A549 (cell line): ENCODE data around the gene ACAN. TPM values are rescaled to one million over a fixed set of nuclear protein-coding genes. Genes with fewer than 3 reads are reported as not detected.

Experiments used
- ATAC-seq, 2 experiments: fragments of 200-7000 bp in 1 of 2; fragments of >200 bp in 1 of 2; cut with Nextera tagmentation in 1 of 2; cut with Tn5 transposase in 1 of 2; 3 replicates each; pipeline versions ENCODE4 v1.8.0 to v1.9.1; 2018 to 2020; ENCODE audit warnings: mild to moderate bottlenecking in 1 of 2, moderate library complexity in 1 of 2
- CTCF ChIA-PET: fragments of 300-600 bp; sonication (Branson Sonifier 250); formaldehyde crosslinking; extraction: SDS; loops from one replicate; lab custom pipeline; 2021; ENCODE audit warnings: antibody characterized with exemption, inconsistent platforms; lab: Yijun Ruan, JAX
- POLR2A ChIA-PET: fragments of 350-600 bp; formaldehyde crosslinking; extraction: SDS; loops from one replicate; lab custom pipeline; 2021; ENCODE audit warnings: antibody characterized with exemption, inconsistent platforms; lab: Yijun Ruan, JAX
- DNase-seq, 2 experiments: peaks; one replicate each; pipeline versions ENCODE4 v3.0.0 to v3.0.0-alpha.2; 2011 to 2016; ENCODE audit warnings: low read depth in 1 of 2, low spot score in 1 of 2
- FAIRE-seq: peaks from 2 replicates; lab custom pipeline; 2011; peaks lifted over from hg19 to GRCh38; lab: Jason Lieb, UNC
- H3K27ac ChIP-seq, 2 experiments: fragments of >200 bp; sonication (Bioruptor Twin); formaldehyde crosslinking; 3 replicates each; pipeline ENCODE4 v1.5.1; 2016 to 2017
- H3K4me1 ChIP-seq: fragments of >200 bp; sonication (Bioruptor Twin); formaldehyde crosslinking; 3 replicates; pipeline ENCODE4 v1.6.1; 2016
- H3K4me2 ChIP-seq: fragments of >200 bp; sonication (Bioruptor Twin); formaldehyde crosslinking; 3 replicates; pipeline ENCODE4 v1.6.1; 2016
- H3K4me3 ChIP-seq: fragments of >200 bp; sonication (Bioruptor Twin); formaldehyde crosslinking; 3 replicates; pipeline ENCODE4 v1.5.1; 2016
- H3K9me3 ChIP-seq: fragments of >200 bp; sonication (Bioruptor Twin); formaldehyde crosslinking; 3 replicates; pipeline ENCODE4 v1.6.1; 2016
- BHLHE40 ChIP-seq: IDR thresholded peaks from 2 replicates; pipeline ENCODE4 v1.6.1; 2012; ENCODE audit warnings: low read depth, low read length, inconsistent platforms
- CBX2 ChIP-seq: fragments of 200-600 bp; sonication (generic); IDR thresholded peaks from 2 replicates; pipeline ENCODE4 v1.6.1; 2016; ENCODE audit warnings: low read depth, mild to moderate bottlenecking, borderline replicate concordance
- CEBPB ChIP-seq, 2 experiments: fragments of >200 bp in 1 of 2; sonication (Bioruptor Twin) in 1 of 2; formaldehyde crosslinking in 1 of 2; IDR thresholded peaks; 2 replicates each; pipeline ENCODE4 v1.6.1; 2012 to 2016
- EHF ChIP-seq: fragments of 250-450 bp; sonication (Bioruptor Pico); IDR thresholded peaks from 2 replicates; pipeline ENCODE4 v1.5.0; 2020; ENCODE audit warnings: mild to moderate bottlenecking
- EHMT2 ChIP-seq: fragments of 200-600 bp; sonication (generic); IDR thresholded peaks from 2 replicates; pipeline ENCODE4 v1.6.1; 2016; ENCODE audit warnings: antibody characterized with exemption, low read depth, mild to moderate bottlenecking, moderate library complexity
- EP300 ChIP-seq, 2 experiments: fragments of >200 bp; sonication (Bioruptor Twin); formaldehyde crosslinking; IDR thresholded peaks; 2 replicates in 1 of 2; 3 replicates in 1 of 2; pipeline ENCODE4 v1.6.1; 2016 to 2017
- HOXA7 ChIP-seq: fragments of 250-450 bp; sonication (Bioruptor Pico); IDR thresholded peaks from 2 replicates; pipeline ENCODE4 v1.5.0; 2020; ENCODE audit warnings: mild to moderate bottlenecking, moderate library complexity
- JUN ChIP-seq, 2 experiments: fragments of >200 bp; sonication (Bioruptor Twin); formaldehyde crosslinking; IDR thresholded peaks; 2 replicates in 1 of 2; 3 replicates in 1 of 2; pipeline ENCODE4 v1.6.1; 2016 to 2017
- MAFK ChIP-seq: fragments of 450-650 bp; IDR thresholded peaks from 2 replicates; pipeline ENCODE4 v1.6.1; 2014; ENCODE audit not compliant: partially characterized antibody
- MAZ ChIP-seq: fragments of 150-350 bp; IDR thresholded peaks from 2 replicates; pipeline ENCODE4 v1.6.1; 2014; ENCODE audit warnings: antibody characterized with exemption, low read depth, low read length, borderline replicate concordance
- RAD21 ChIP-seq, 2 experiments: fragments of >200 bp in 1 of 2; sonication (Bioruptor Twin) in 1 of 2; formaldehyde crosslinking in 1 of 2; IDR thresholded peaks in 1 of 2; conservative IDR thresholded peaks in 1 of 2; 2 replicates in 1 of 2; 3 replicates in 1 of 2; pipeline ENCODE4 v1.6.1; 2012 to 2018; ENCODE audit warnings: inconsistent platforms in 1 of 2
- RARB ChIP-seq: fragments of 250-450 bp; sonication (Bioruptor Pico); IDR thresholded peaks from 2 replicates; pipeline ENCODE4 v1.8.0; 2021; ENCODE audit warnings: mild to moderate bottlenecking, moderate library complexity
- RCOR1 ChIP-seq: fragments of 150-350 bp; IDR thresholded peaks from 2 replicates; pipeline ENCODE4 v1.6.1; 2014; ENCODE audit warnings: antibody characterized with exemption, low read length, low read depth
- RNF2 ChIP-seq: fragments of 200-600 bp; sonication (generic); IDR thresholded peaks from 2 replicates; pipeline ENCODE4 v1.6.1; 2016; ENCODE audit warnings: low read depth, mild to moderate bottlenecking, antibody characterized with exemption, moderate library complexity, borderline replicate concordance
- SMC3 ChIP-seq: fragments of >200 bp; sonication (Bioruptor Twin); formaldehyde crosslinking; IDR thresholded peaks from 3 replicates; pipeline ENCODE4 v1.6.1; 2018; ENCODE audit warnings: inconsistent platforms
- TFCP2L1 ChIP-seq: fragments of 250-450 bp; sonication (Bioruptor Pico); IDR thresholded peaks from 2 replicates; pipeline ENCODE4 v1.5.0; 2021; ENCODE audit warnings: mild to moderate bottlenecking
- ZC3H11A ChIP-seq: fragments of 450-650 bp; IDR thresholded peaks from 2 replicates; pipeline ENCODE4 v1.6.1; 2014; ENCODE audit warnings: antibody characterized with exemption, mild to moderate bottlenecking
- WGBS: methylation state at CpG from one replicate; pipeline ENCODE4 v1.1.6; 2017; ENCODE audit errors: missing lambda C conversion rate; 5-methylcytosine and 5-hydroxymethylcytosine counted together
- polyA plus RNA-seq, 4 experiments: library from polyadenylated mRNA; depleted of rRNA in 3 of 4; stranded (reverse); fragments of >200 nt; fragmentation: RNase III in 1 of 4; extraction: RNeasy Plus Mini Kit Qiagen cat#74134 plus additional on column Dnase treatment in 1 of 4; gene quantifications; 2 replicates in 3 of 4; 3 replicates in 1 of 4; pipeline ENCODE4 v1.2.3, GENCODE V29; 2011 to 2017
- TF ChIP-seq, protein P1 (sequence below): fragments of >200 bp; sonication (Bioruptor Twin); formaldehyde crosslinking; IDR thresholded peaks from 3 replicates; pipeline ENCODE4 v1.5.1; 2016
- TF ChIP-seq, protein P2 (sequence below): fragments of 450-650 bp; IDR thresholded peaks from 2 replicates; pipeline ENCODE4 v1.6.1; 2014; ENCODE audit warnings: antibody characterized with exemption
- TF ChIP-seq, protein P3 (sequence below): fragments of 150-350 bp; IDR thresholded peaks from 2 replicates; pipeline ENCODE4 v1.6.1; 2014; ENCODE audit warnings: low read depth, mild to moderate bottlenecking, low read length

Gene ACAN
- polyA plus RNA-seq, 2 of the 4 experiments (the other 2 are of a cell fraction): 0.01 TPM; not detected in 1

DNA sequence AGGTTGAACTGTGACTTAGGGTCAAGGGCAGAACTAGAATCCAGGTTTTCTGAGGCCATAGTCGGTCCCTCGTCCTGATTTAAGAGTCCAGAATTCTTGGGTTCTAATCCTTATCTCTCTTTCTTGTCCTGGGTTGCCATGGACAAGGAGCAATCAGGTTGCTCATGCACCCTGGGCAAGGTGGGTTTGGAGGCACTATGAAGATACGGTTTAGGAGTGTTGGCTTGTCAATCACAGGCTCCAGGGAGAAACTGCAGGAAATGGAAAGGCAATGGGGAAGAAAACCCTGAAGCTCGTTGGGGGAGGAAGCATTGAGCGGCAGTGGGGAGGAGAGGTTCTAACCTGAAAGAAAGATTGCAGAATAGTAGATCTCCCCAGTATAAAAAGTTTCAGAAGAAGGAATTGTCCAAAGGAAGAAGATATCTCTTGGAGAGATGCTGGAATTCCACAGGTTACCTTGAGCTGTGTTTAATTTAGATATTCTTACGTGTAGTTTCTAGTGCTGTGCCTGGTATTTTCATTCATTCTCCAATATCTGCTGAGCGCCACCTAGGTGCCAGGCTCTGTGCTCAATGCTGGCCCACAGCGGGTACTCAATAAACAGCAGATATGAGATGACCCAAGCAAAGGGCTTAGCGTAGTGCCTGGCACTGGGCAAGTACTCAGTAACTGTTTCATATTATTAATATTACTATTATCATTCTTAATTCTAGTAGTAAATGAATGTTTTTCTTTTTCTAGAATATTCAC, 2.0 kb downstream of the ACAN start:
- FAIRE-seq: no peak
- DNase-seq: no peak

DNA sequence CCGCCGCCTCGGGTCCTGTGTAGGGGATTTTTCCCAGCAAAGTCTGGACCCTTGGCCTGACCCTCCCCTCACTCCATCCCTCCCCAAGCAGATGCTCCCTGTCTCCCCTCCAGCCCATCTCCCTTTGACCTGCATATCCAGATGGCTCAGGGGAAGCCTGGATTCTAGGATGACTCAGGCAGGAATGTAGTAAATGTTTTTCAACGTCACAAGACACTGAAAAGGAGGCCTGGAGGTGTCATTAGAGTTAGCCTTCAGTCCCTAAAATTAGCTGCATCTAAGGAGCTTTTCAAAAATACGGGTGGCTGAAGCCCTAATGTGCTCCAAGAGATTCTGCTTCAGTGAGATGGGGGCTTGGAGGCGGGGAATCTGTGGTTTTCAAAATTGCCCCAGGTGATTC, 7.2 kb downstream of the ACAN start:
- Histone ChIP-seq H3K9me3 (no peaks in the 10 kb centered on the region), H3K4me3 (no peak overlapping the region), H3K27ac (no peak overlapping the region), H3K4me2 (no peak overlapping the region), H3K4me1 (peaks cover 4% of the 10 kb centered on the region; the same call in 1 of the 3 replicates)
- no peak for FAIRE-seq
- no peak for TF ChIP-seq MAFK
- ChIA-PET CTCF (no interaction called here), POLR2A (no interaction called here)
- no peak for DNase-seq
- peak in 1 of 2 experiments; percentile 50; a peak in 3 of 6 replicates for ATAC-seq
- 48% methylated on average over 6 of the region's 6 CpGs for WGBS

More for the DNA sequence above, 2.0 kb downstream of the ACAN start:
- ATAC-seq: peak in 1 of 2 experiments; percentile 23; a peak in 2 of 6 replicates
- TF ChIP-seq, protein P1, sequence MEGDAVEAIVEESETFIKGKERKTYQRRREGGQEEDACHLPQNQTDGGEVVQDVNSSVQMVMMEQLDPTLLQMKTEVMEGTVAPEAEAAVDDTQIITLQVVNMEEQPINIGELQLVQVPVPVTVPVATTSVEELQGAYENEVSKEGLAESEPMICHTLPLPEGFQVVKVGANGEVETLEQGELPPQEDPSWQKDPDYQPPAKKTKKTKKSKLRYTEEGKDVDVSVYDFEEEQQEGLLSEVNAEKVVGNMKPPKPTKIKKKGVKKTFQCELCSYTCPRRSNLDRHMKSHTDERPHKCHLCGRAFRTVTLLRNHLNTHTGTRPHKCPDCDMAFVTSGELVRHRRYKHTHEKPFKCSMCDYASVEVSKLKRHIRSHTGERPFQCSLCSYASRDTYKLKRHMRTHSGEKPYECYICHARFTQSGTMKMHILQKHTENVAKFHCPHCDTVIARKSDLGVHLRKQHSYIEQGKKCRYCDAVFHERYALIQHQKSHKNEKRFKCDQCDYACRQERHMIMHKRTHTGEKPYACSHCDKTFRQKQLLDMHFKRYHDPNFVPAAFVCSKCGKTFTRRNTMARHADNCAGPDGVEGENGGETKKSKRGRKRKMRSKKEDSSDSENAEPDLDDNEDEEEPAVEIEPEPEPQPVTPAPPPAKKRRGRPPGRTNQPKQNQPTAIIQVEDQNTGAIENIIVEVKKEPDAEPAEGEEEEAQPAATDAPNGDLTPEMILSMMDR: peak; percentile 35
- peak in 1 of 2 experiments; percentile 43; a peak in 2 of 5 replicates for TF ChIP-seq RAD21 (conservative IDR thresholded peaks at IDR 0.05 in 1 of 2, IDR thresholded peaks at IDR 0.05 in 1 of 2)
- no peak for TF ChIP-seq RARB (CRISPR knock-in tag)
- H3K9me3 ChIP-seq: no peaks in the 10 kb centered on the region
- no peak overlapping the region for H3K27ac ChIP-seq
- CTCF ChIA-PET: interaction anchor here (0.6 to 2.1 kb wide), 8 partner anchors 10 to 148 kb away, joined by 3 to 8 read pairs (median 4); no protein-coding TSS in a partner anchor
- POLR2A ChIA-PET: no interaction called here
- no peak overlapping the region for H3K4me2 ChIP-seq
- H3K4me1 ChIP-seq: peaks cover 6% of the 10 kb centered on the region; the same call in 1 of the 3 replicates
- WGBS: 9% methylated on average over 9 of the region's 9 CpGs
- H3K4me3 ChIP-seq: no peak overlapping the region

DNA sequence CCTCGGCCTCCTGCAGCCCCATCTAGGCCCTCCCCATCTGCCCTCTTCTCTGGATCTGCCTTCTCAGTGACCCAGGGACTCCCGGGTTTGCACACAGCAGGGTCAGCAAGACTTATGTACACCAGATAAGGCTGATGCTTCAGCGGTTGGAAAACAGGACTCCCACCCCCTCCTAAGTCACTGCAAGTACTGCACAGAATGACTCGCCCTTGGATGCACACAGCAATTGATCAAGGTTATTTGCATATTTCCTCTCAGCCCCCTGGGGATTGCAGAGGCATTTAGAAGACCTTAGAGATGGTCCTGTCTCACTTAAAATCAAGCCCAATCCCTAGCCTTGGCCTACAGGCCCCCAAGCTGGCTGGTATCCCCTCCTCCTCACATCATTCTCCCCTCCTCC, 8.9 kb downstream of the ACAN start:
- TF ChIP-seq CEBPB (IDR thresholded peaks at IDR 0.05) (no peak), EHF (CRISPR knock-in tag) (no peak), SMC3 (no peak), CBX2 (no peak), ZC3H11A (no peak), RARB (CRISPR knock-in tag) (no peak), RAD21 (conservative IDR thresholded peaks at IDR 0.05 in 1 of 2, IDR thresholded peaks at IDR 0.05 in 1 of 2) (no peak), JUN (IDR thresholded peaks at IDR 0.05) (no peak), EP300 (IDR thresholded peaks at IDR 0.05) (no peak), BHLHE40 (no peak), RCOR1 (no peak), HOXA7 (CRISPR knock-in tag) (no peak), RNF2 (no peak), MAZ (no peak), EHMT2 (no peak), TFCP2L1 (CRISPR knock-in tag) (no peak), MAFK (no peak)
- TF ChIP-seq, protein P2, sequence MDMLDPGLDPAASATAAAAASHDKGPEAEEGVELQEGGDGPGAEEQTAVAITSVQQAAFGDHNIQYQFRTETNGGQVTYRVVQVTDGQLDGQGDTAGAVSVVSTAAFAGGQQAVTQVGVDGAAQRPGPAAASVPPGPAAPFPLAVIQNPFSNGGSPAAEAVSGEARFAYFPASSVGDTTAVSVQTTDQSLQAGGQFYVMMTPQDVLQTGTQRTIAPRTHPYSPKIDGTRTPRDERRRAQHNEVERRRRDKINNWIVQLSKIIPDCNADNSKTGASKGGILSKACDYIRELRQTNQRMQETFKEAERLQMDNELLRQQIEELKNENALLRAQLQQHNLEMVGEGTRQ: no peak
- TF ChIP-seq, protein P1: no peak
- TF ChIP-seq, protein P3, sequence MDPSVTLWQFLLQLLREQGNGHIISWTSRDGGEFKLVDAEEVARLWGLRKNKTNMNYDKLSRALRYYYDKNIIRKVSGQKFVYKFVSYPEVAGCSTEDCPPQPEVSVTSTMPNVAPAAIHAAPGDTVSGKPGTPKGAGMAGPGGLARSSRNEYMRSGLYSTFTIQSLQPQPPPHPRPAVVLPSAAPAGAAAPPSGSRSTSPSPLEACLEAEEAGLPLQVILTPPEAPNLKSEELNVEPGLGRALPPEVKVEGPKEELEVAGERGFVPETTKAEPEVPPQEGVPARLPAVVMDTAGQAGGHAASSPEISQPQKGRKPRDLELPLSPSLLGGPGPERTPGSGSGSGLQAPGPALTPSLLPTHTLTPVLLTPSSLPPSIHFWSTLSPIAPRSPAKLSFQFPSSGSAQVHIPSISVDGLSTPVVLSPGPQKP: no peak
- TF ChIP-seq, all 56 proteins: peak for 0
- Histone ChIP-seq H3K27ac (no peak overlapping the region), H3K4me3 (no peak overlapping the region), H3K9me3 (no peaks in the 10 kb centered on the region), H3K4me2 (no peak overlapping the region), H3K4me1 (peaks cover 4% of the 10 kb centered on the region; the same call in 1 of the 3 replicates)
- ChIA-PET CTCF (interaction anchor here (1.3 to 2.6 kb wide), 2 partner anchors 23 to 155 kb away, joined by 4 to 7 read pairs; no protein-coding TSS in a partner anchor), POLR2A (no interaction called here)
- WGBS: 23% methylated on average over 4 of the region's 4 CpGs
- FAIRE-seq: no peak
- no peak for DNase-seq
- ATAC-seq: no peak
